Activated CD4-positive, alpha-beta memory T cell treated with anti-CD3 and anti-CD28 coated beads, Interleukin-2, amount 10 ng/mL, durations not matched to agents 7 days and 5 days (primary cell): ENCODE results near the gene AGTR1. TPM values are rescaled to one million over a fixed set of nuclear protein-coding genes. Genes with fewer than 3 reads are reported as not detected.
A peak's percentile ranks its signal among the peaks of the same experiment; 100 is the strongest.

Experiments used
- CTCF ChIA-PET: fragments of 350-600 bp; sonication (Branson Sonifier 250); formaldehyde crosslinking; loops from one replicate; lab custom pipeline; 2021; ENCODE audit warnings: antibody characterized with exemption, inconsistent platforms; lab: Charles Lee
- POLR2A ChIA-PET: fragments of 350-600 bp; sonication (Branson Sonifier 250); formaldehyde crosslinking; loops from one replicate; lab custom pipeline; 2021; ENCODE audit warnings: antibody characterized with exemption; lab: Charles Lee
- DNase-seq: peaks from one replicate; pipeline ENCODE4 v3.0.0-alpha.2; 2020
- H3K27ac Mint-ChIP-seq: one replicate; pipeline ENCODE4 v1.8.0; 2021; ENCODE audit warnings: mild to moderate bottlenecking, mixed read lengths
- H3K27me3 Mint-ChIP-seq: one replicate; pipeline ENCODE4 v1.8.0; 2021; ENCODE audit warnings: mixed read lengths
- H3K36me3 Mint-ChIP-seq: one replicate; pipeline ENCODE4 v1.8.0; 2021; ENCODE audit warnings: low read depth, mixed read lengths
- H3K4me1 Mint-ChIP-seq: one replicate; pipeline ENCODE4 v1.8.0; 2021; ENCODE audit warnings: mixed read lengths
- H3K4me3 Mint-ChIP-seq: one replicate; pipeline ENCODE4 v1.8.0; 2021; ENCODE audit warnings: mild to moderate bottlenecking, mixed read lengths
- H3K9me3 Mint-ChIP-seq: one replicate; pipeline ENCODE4 v1.8.0; 2021; ENCODE audit warnings: mixed read lengths
- total RNA-seq, 2 experiments: library from RNA; stranded (reverse); gene quantifications; one replicate each; pipeline ENCODE4 v1.2.3, GENCODE V29; 2021

Gene AGTR1
- total RNA-seq, 2 experiments from 2014 or later = not detected

DNA sequence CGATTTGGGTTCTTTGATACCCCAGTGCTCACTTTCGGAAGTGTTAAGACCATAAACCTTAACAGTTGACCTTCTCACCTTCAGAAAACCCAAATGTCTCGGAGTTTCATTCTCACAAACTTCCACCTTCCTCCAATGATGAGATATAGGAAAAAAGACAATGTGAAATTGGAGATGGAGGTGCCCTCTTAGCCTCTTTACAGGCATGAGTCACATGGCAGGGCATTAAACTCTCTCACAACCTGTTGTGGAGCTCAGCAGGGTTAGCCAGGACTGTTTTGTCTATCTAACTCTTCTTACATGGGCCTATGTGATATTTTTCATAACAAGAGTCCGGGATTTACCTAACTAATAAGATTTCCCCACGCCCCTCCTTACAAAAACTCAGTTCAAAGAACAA, 10.7 kb downstream of the AGTR1 start:
- ChIA-PET POLR2A (no interaction called here), CTCF (no interaction called here)
- H3K4me3 Mint-ChIP-seq = no peak overlapping the region
- no peaks in the 10 kb centered on the region for H3K4me1 Mint-ChIP-seq
- no peak overlapping the region for H3K27ac Mint-ChIP-seq
- DNase-seq = no peak
- H3K27me3 Mint-ChIP-seq = no peaks in the 10 kb centered on the region
- no peaks in the 10 kb centered on the region for H3K36me3 Mint-ChIP-seq
- H3K9me3 Mint-ChIP-seq = no peaks in the 10 kb centered on the region

DNA sequence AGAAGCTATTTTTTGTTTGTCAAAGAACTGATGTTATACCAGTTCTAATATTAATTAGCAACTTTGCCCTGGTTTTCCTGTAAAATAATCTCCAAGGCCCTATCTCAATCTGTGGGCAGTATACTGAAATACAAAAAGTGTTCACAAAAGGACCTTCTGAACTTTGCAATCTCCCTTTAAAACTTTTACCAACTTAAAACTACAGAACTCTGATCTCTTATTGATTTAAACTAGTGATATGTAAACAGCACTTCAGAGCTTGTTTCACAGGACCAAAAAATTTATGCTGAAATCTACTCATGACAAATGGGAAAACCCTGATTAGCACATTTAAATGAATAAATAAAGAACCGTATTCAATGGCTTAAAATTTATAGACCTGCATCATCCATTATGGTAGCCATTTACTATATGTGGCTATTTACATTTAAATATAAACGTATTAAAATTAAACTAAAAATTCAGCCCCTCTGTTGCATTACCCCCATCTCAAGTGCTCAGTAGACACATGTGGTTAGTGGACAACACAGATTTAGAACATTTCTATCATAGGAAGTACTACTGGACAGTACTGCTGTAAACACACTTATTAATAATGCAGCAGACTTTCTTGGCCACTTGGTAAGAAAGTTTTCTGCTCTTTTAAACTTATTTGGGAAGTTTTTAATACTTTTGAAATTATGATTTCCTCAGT, 12.0 kb downstream of the AGTR1 start:
- POLR2A ChIA-PET = no interaction called here
- H3K4me3 Mint-ChIP-seq = no peak overlapping the region
- H3K27me3 Mint-ChIP-seq = no peaks in the 10 kb centered on the region
- no peaks in the 10 kb centered on the region for H3K4me1 Mint-ChIP-seq
- no peaks in the 10 kb centered on the region for H3K36me3 Mint-ChIP-seq
- DNase-seq = no peak
- H3K9me3 Mint-ChIP-seq = no peaks in the 10 kb centered on the region
- no peak overlapping the region for H3K27ac Mint-ChIP-seq
- CTCF ChIA-PET = no interaction called here

- Mint-ChIP-seq H3K9me3 (no peaks in the 10 kb centered on the region), H3K36me3 (no peaks in the 10 kb centered on the region), H3K27ac (no peak overlapping the region), H3K4me1 (no peaks in the 10 kb centered on the region), H3K4me3 (no peak overlapping the region), H3K27me3 (no peaks in the 10 kb centered on the region)
- ChIA-PET CTCF (no interaction called here), POLR2A (no interaction called here)
- DNase-seq = no peak
Observed at GRCh38 chr3:148710665-148711064, 13.0 kb downstream of the AGTR1 start.

DNA sequence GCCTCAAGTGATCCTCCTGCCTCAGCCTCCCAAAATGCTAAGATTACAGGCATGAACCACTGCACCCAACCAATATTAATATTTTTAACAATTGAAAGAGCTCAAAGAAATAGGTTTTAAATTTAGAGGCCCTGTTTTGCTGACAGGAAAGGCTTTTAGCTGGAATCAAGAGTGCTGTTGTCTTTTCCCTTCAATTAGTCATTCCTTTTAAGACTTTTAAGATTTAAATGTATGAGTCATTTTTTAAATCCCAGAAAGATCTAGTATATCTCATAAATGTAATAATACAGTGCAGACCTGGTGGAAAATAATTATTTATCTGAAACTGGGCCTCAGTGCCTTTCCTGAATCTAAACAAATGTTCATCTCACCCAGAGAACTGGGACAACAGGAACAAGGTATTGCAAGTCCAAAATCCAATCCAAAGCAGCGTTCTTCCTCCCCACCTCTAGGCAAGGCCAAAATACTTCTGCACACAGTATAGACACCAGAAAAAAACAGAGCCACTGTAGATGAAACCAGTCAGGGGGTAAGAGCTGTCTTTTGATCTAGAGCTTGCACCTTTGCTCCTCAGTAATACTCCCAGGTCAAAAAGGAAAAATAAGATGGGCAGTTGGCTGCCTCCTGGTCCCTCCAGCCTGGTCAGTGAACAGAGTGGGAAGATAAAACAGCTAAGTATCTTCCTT, 14.4 kb downstream of the AGTR1 start:
- H3K4me1 Mint-ChIP-seq = no peaks in the 10 kb centered on the region
- ChIA-PET CTCF (no interaction called here), POLR2A (no interaction called here)

GRCh38 chr3:148714521-148714920, 16.8 kb downstream of the AGTR1 start:
- H3K36me3 Mint-ChIP-seq = no peaks in the 10 kb centered on the region
- H3K4me1 Mint-ChIP-seq = no peaks in the 10 kb centered on the region
- ChIA-PET CTCF (no interaction called here), POLR2A (no interaction called here)
- H3K4me3 Mint-ChIP-seq = no peak overlapping the region
- H3K27ac Mint-ChIP-seq = no peak overlapping the region
- no peak for DNase-seq
- H3K27me3 Mint-ChIP-seq = no peaks in the 10 kb centered on the region
- H3K9me3 Mint-ChIP-seq = no peaks in the 10 kb centered on the region

More for the DNA sequence above, 14.4 kb downstream of the AGTR1 start:
- Mint-ChIP-seq H3K4me3 (no peak overlapping the region), H3K9me3 (no peaks in the 10 kb centered on the region), H3K27me3 (no peaks in the 10 kb centered on the region), H3K36me3 (no peaks in the 10 kb centered on the region), H3K27ac (no peak overlapping the region)
- DNase-seq = no peak

DNA sequence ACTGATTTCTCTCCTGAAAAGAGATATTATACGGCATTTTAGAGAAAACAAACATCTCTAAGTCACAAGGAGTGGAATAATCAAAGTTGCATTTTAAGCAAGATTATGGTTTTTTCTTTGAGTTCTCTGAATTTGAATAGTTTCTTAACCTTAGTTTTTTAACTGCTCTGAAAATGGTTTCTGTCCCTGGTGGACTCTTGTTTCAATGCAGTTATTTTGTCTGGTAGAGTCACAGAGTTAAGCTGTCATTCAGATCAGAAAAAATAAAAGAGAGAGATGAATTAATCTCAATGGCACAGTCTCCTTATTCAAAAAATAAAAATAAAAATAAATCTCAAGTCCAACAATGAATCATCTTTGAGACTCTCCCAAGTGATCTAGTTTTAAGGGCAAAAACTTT, 19.0 kb downstream of the AGTR1 start:
- no peaks in the 10 kb centered on the region for H3K9me3 Mint-ChIP-seq
- H3K36me3 Mint-ChIP-seq = no peaks in the 10 kb centered on the region
- no peak overlapping the region for H3K27ac Mint-ChIP-seq
- no peaks in the 10 kb centered on the region for H3K27me3 Mint-ChIP-seq
- CTCF ChIA-PET = no interaction called here
- H3K4me3 Mint-ChIP-seq = no peak overlapping the region
- DNase-seq = no peak
- H3K4me1 Mint-ChIP-seq = no peaks in the 10 kb centered on the region
- POLR2A ChIA-PET = no interaction called here

- H3K27ac Mint-ChIP-seq = no peak overlapping the region
- no peaks in the 10 kb centered on the region for H3K27me3 Mint-ChIP-seq
- POLR2A ChIA-PET = no interaction called here
- H3K4me3 Mint-ChIP-seq = no peak overlapping the region
- no peaks in the 10 kb centered on the region for H3K4me1 Mint-ChIP-seq
- CTCF ChIA-PET = no interaction called here
- no peaks in the 10 kb centered on the region for H3K9me3 Mint-ChIP-seq
- H3K36me3 Mint-ChIP-seq = no peaks in the 10 kb centered on the region
- no peak for DNase-seq
Observed at GRCh38 chr3:148717885-148718561, 20.3 kb downstream of the AGTR1 start.

DNA sequence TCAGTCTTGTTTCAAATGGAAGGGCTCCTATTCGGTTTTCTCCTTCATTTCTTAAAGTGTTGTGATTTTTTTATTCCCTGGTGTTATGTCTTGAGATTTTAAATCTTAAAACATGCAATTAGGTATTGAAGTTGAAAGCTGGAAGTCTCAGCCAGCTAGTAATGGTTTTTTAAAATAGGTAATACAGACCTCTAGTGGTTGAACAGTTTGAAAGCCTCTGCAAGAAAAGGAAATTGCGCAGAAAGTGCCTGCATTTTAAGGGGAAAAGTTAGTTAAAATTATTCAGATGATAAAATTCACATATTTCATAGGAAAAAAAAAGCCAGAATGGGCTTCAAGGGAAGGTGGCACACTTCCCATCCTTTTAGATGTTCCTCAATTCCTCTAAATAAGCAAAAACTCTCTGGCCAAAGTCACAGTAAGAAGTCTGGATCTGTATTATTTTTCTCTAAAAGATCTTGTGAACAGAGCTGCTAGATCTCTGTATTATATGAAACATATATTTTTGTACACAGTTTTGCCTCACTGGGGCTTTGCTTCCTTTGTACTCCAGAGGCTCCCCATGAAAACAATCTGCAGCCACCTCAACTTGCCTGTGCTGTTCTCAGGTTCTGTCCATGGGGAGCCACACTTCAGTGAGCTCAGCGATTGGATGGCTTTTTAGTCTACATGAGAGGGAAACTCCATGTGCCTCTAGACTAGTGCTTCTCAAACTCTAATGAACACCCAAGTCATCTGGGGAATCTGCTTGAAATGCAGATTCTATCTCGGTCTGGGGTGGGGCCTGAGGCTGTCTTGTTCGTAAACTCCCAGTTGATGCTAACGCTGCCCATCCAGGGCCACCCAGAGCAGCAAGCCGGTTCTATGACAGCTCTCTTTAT, 21.5 kb downstream of the AGTR1 start:
- no peaks in the 10 kb centered on the region for H3K9me3 Mint-ChIP-seq
- H3K4me3 Mint-ChIP-seq = no peak overlapping the region
- ChIA-PET POLR2A (no interaction called here), CTCF (no interaction called here)
- H3K27ac Mint-ChIP-seq = no peak overlapping the region
- no peaks in the 10 kb centered on the region for H3K27me3 Mint-ChIP-seq
- H3K4me1 Mint-ChIP-seq = no peaks in the 10 kb centered on the region
- H3K36me3 Mint-ChIP-seq = no peaks in the 10 kb centered on the region
- DNase-seq = no peak

DNA sequence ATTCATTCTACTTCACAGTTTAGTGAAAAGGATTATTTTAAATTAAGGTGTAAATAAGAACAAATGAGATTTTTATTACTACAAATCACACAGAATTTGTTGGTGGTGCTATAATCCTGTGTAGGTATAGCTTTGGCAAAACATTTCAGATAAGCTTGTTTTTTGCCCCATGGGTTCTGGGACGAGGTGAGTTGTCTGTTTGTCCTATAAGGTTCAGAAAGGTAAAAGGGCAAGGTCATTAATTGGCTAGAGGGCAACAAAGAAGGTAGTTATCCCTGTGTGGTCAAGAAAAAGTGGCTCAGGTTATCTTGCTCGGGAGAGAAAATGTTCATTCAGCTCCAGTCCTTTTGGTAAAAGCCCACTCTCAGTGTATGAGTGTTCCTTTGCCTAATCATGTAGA, 23.2 kb downstream of the AGTR1 start:
- no peaks in the 10 kb centered on the region for H3K27me3 Mint-ChIP-seq
- H3K27ac Mint-ChIP-seq = no peak overlapping the region
- H3K9me3 Mint-ChIP-seq = no peaks in the 10 kb centered on the region
- CTCF ChIA-PET = no interaction called here
- no peaks in the 10 kb centered on the region for H3K36me3 Mint-ChIP-seq
- no peak overlapping the region for H3K4me3 Mint-ChIP-seq
- no peak for DNase-seq
- H3K4me1 Mint-ChIP-seq = no peaks in the 10 kb centered on the region
- POLR2A ChIA-PET = no interaction called here

GRCh38 chr3:148723631-148724030, 25.9 kb downstream of the AGTR1 start:
- Mint-ChIP-seq H3K27me3 (no peaks in the 10 kb centered on the region), H3K9me3 (no peaks in the 10 kb centered on the region), H3K4me3 (no peak overlapping the region), H3K27ac (no peak overlapping the region), H3K36me3 (no peaks in the 10 kb centered on the region), H3K4me1 (peaks cover 4% of the 10 kb centered on the region)
- DNase-seq = no peak
- ChIA-PET POLR2A (no interaction called here), CTCF (no interaction called here)

GRCh38 chr3:148727231-148727630, 29.5 kb downstream of the AGTR1 start:
- H3K27me3 Mint-ChIP-seq = no peaks in the 10 kb centered on the region
- DNase-seq = peak; percentile 16
- H3K4me3 Mint-ChIP-seq = no peak overlapping the region
- ChIA-PET POLR2A (no interaction called here), CTCF (no interaction called here)
- H3K36me3 Mint-ChIP-seq = no peaks in the 10 kb centered on the region
- H3K9me3 Mint-ChIP-seq = no peaks in the 10 kb centered on the region
- H3K4me1 Mint-ChIP-seq = peaks cover 4% of the 10 kb centered on the region
- H3K27ac Mint-ChIP-seq = no peak overlapping the region

DNA sequence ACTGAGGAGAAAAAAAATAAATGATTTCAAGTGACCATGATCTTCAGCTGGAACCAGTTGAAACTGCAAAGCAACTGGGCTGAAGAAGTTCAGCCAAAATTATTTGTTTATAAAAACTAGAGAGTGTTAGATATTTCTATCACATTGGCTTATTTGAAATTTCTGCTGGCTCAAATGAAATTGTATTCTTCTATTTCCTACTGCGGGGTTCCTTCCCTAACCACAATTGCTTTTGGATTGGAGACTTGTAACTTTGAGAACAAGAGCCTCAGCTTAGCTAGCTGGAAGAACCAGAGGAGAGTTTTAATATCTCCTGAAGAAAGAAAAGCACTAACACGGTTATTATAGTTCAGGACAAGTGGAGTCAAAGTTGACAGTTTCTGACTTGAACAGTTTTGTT, 31.1 kb downstream of the AGTR1 start:
- H3K9me3 Mint-ChIP-seq = no peaks in the 10 kb centered on the region
- no peak overlapping the region for H3K27ac Mint-ChIP-seq
- no peaks in the 10 kb centered on the region for H3K27me3 Mint-ChIP-seq
- H3K36me3 Mint-ChIP-seq = no peaks in the 10 kb centered on the region
- no peak for DNase-seq
- peaks cover 4% of the 10 kb centered on the region for H3K4me1 Mint-ChIP-seq
- no peak overlapping the region for H3K4me3 Mint-ChIP-seq
- POLR2A ChIA-PET = no interaction called here
- CTCF ChIA-PET = no interaction called here

GRCh38 chr3:148729476-148730055, 31.9 kb downstream of the AGTR1 start:
- ChIA-PET CTCF (no interaction called here), POLR2A (no interaction called here)
- Mint-ChIP-seq H3K9me3 (no peaks in the 10 kb centered on the region), H3K36me3 (no peaks in the 10 kb centered on the region), H3K27me3 (no peaks in the 10 kb centered on the region), H3K27ac (no peak overlapping the region), H3K4me1 (peaks cover 4% of the 10 kb centered on the region), H3K4me3 (no peak overlapping the region)
- DNase-seq = no peak
